Liver (tissue), 9 donors: ENCODE measurements around the gene TPX2. TPM values are rescaled to one million over a fixed set of nuclear protein-coding genes. Genes with fewer than 3 reads are reported as not detected.

Source experiments
- DNase-seq: peaks from one replicate; pipeline ENCODE4 v3.0.0-alpha.2; 2017; ENCODE audit warnings: low spot score
- H3K27ac ChIP-seq, 2 donors: one replicate each; pipeline ENCODE4 v1.7.0; 2013; ENCODE audit warnings: inconsistent platforms in 2 of 2, low read length in 2 of 2, control low read depth in 1 of 2, low read depth in 1 of 2, mild to moderate bottlenecking in 1 of 2
- H3K27me3 ChIP-seq, 4 donors: one replicate each; pipeline versions ENCODE4 v1.6.1 to v1.7.0; 2013; ENCODE audit warnings: low read length in 3 of 4, inconsistent platforms in 1 of 4, mild to moderate bottlenecking in 1 of 4, moderate library complexity in 1 of 4; ENCODE audit not compliant: control insufficient read depth in 4 of 4, insufficient read depth in 4 of 4
- H3K36me3 ChIP-seq, 4 donors: one replicate each; pipeline versions ENCODE4 v1.6.1 to v1.7.0; 2013; ENCODE audit warnings: low read length in 3 of 4, mild to moderate bottlenecking in 3 of 4, low read depth in 1 of 4, moderate library complexity in 1 of 4; ENCODE audit not compliant: control insufficient read depth in 4 of 4, insufficient read depth in 3 of 4
- H3K4me1 ChIP-seq, 4 donors: one replicate each; pipeline versions ENCODE4 v1.6.1 to v1.7.0; 2013; ENCODE audit warnings: low read length in 3 of 4, mild to moderate bottlenecking in 3 of 4, moderate library complexity in 1 of 4; ENCODE audit not compliant: control insufficient read depth in 4 of 4, insufficient read depth in 4 of 4
- H3K4me3 ChIP-seq, 3 donors: one replicate each; pipeline versions ENCODE4 v1.6.1 to v1.7.0; 2013; ENCODE audit warnings: low read length in 3 of 3, control low read depth in 1 of 3, low read depth in 1 of 3, mild to moderate bottlenecking in 1 of 3
- H3K9ac ChIP-seq, 2 donors: one replicate each; pipeline ENCODE4 v1.7.0; 2013; ENCODE audit warnings: low read length in 2 of 2, mild to moderate bottlenecking in 2 of 2, moderate library complexity in 2 of 2, control low read depth in 1 of 2, low read depth in 1 of 2
- H3K9me3 ChIP-seq, 4 donors: one replicate each; pipeline versions ENCODE4 v1.6.1 to v1.7.0; 2013; ENCODE audit warnings: low read length in 3 of 4; ENCODE audit not compliant: control insufficient read depth in 4 of 4
- ATF3 ChIP-seq: IDR thresholded peaks from 2 replicates; pipeline ENCODE4 v1.6.1; 2016; ENCODE audit warnings: antibody characterized with exemption
- EGR1 ChIP-seq, 2 donors: IDR thresholded peaks; 2 replicates each; pipeline ENCODE4 v1.6.1; 2016 to 2018; ENCODE audit warnings: antibody characterized with exemption in 2 of 2, low read depth in 2 of 2
- FOXA1 ChIP-seq: IDR thresholded peaks from 2 replicates; pipeline ENCODE4 v1.6.1; 2016; ENCODE audit warnings: antibody characterized with exemption
- FOXA2 ChIP-seq: IDR thresholded peaks from 2 replicates; pipeline ENCODE4 v1.6.1; 2016; ENCODE audit warnings: antibody characterized with exemption
- GABPA ChIP-seq, 2 donors: IDR thresholded peaks in 1 of 2; conservative IDR thresholded peaks in 1 of 2; 2 replicates each; pipeline ENCODE4 v1.6.1; 2016; ENCODE audit warnings: antibody characterized with exemption in 2 of 2, mild to moderate bottlenecking in 1 of 2, moderate library complexity in 1 of 2
- HNF4A ChIP-seq, 2 donors: conservative IDR thresholded peaks; 2 replicates each; pipeline ENCODE4 v1.6.1; 2016; ENCODE audit warnings: antibody characterized with exemption in 2 of 2, mild to moderate bottlenecking in 2 of 2
- HNF4G ChIP-seq: IDR thresholded peaks from 2 replicates; pipeline ENCODE4 v1.6.1; 2016; ENCODE audit warnings: antibody characterized with exemption
- JUND ChIP-seq, 2 donors: IDR thresholded peaks; 2 replicates each; pipeline ENCODE4 v1.6.1; 2016; ENCODE audit warnings: antibody characterized with exemption in 2 of 2
- MAX ChIP-seq: IDR thresholded peaks from 2 replicates; pipeline ENCODE4 v1.6.1; 2016; ENCODE audit warnings: antibody characterized with exemption
- NR2F2 ChIP-seq: IDR thresholded peaks from 2 replicates; pipeline ENCODE4 v1.6.1; 2016; ENCODE audit warnings: antibody characterized with exemption
- RAD21 ChIP-seq, 2 donors: IDR thresholded peaks; 2 replicates each; pipeline ENCODE4 v1.6.1; 2016; ENCODE audit warnings: antibody characterized with exemption in 2 of 2, mild to moderate bottlenecking in 2 of 2
- RXRA ChIP-seq, 2 donors: IDR thresholded peaks; 2 replicates each; pipeline ENCODE4 v1.6.1; 2017 to 2018; ENCODE audit warnings: antibody characterized with exemption in 2 of 2, mild to moderate bottlenecking in 1 of 2
- SP1 ChIP-seq: IDR thresholded peaks from 2 replicates; pipeline ENCODE4 v1.6.1; 2018; ENCODE audit warnings: antibody characterized with exemption, mild to moderate bottlenecking
- TAF1 ChIP-seq: conservative IDR thresholded peaks from 2 replicates; pipeline ENCODE4 v1.6.1; 2016; ENCODE audit warnings: antibody characterized with exemption, mild to moderate bottlenecking
- YY1 ChIP-seq: IDR thresholded peaks from 2 replicates; pipeline ENCODE4 v1.6.1; 2016; ENCODE audit warnings: antibody characterized with exemption, mild to moderate bottlenecking
- ZBTB33 ChIP-seq: IDR thresholded peaks from 2 replicates; pipeline ENCODE4 v1.6.1; 2016; ENCODE audit warnings: antibody characterized with exemption
- WGBS: extraction: QIAGEN DNeasy Blood & Tissue Kit; methylation state at CpG from one replicate; pipeline ENCODE4 v1.1.7; 2013; 5-methylcytosine and 5-hydroxymethylcytosine counted together
- polyA plus RNA-seq, 2 donors: library from polyadenylated mRNA; stranded (reverse) in 1 of 2; unstranded in 1 of 2; fragments of 200-250 nt in 1 of 2; fragments of >200 nt in 1 of 2; fragmentation: Nextera tagmentation in 1 of 2; extraction: Ambion mirVana in 1 of 2; gene quantifications; one replicate each; pipeline versions ENCODE4 v1.2.1 to v1.2.3, GENCODE V29; 2013 to 2015
- total RNA-seq, 2 donors: library from RNA; depleted of rRNA; stranded (reverse); fragments of >200 nt; gene quantifications; one replicate each; pipeline ENCODE4 v1.2.3, GENCODE V29; 2014
- TF ChIP-seq, protein P1 (sequence below): IDR thresholded peaks from 2 replicates; pipeline ENCODE4 v1.6.1; 2016; ENCODE audit warnings: antibody characterized with exemption, mild to moderate bottlenecking
- TF ChIP-seq, protein P2 (sequence below): fragments of 150-350 bp; IDR thresholded peaks from 2 replicates; pipeline ENCODE4 v1.5.1; 2017; ENCODE audit warnings: improper control_type of control experiment, low read depth, low read length; ENCODE audit not compliant: missing input control
- donor health status: healthy.
- donor health status: healthy.
- donor health status: healthy.
- donor health status: healthy.
- donor health status: healthy.

Gene TPX2
- total and polyA plus RNA-seq, 4 donors = 1.1 to 40.8 (median 2.4) TPM

DNA sequence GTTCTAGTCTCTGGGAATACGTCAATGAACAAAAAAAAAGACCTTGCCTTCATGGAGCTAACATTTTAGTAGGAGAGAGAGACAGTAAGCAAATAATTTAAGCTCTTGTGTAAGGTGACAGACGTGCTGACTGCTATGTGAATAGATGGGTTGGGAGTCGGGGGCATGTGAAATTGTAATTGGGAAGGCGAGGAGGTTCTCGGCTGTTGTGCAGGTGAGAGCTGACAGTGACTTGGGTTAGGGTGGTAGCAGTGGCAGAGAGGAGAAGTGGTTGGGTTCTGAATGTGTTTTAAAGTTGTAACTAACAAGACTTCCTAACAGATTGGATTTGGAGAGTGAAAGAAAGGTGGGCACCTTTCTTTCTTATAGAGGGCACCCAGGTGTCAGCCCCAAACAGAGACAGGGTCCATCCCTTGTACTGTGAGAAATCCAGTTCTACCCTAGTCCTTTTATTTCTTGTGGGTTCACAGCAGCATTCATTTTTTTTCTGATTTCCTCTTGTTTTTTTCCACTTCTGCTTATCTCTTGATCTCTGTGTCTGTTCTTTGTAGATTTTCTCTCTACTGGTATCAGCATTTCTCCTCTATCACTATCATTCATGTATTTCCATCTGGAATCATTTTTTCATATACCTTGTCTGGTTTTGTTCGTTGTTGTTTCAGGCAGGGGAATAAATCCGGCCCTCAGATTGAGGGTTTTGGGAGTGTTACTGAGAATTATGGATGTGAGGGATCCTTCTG, 64.6 kb downstream of the TPX2 start:
- TF ChIP-seq RAD21 (IDR thresholded peaks at IDR 0.05) = no peak
- no peak for TF ChIP-seq JUND (IDR thresholded peaks at IDR 0.05)
- TF ChIP-seq NR2F2 = no peak
- no peak for TF ChIP-seq HNF4G
- no peak for TF ChIP-seq FOXA1
- no peak for TF ChIP-seq HNF4A (conservative IDR thresholded peaks at IDR 0.05)
- TF ChIP-seq FOXA2 = no peak
- no peak for TF ChIP-seq EGR1 (IDR thresholded peaks at IDR 0.05; ENCODE audit: low read depth in 2 of 2)
- no peak for TF ChIP-seq MAX
- TF ChIP-seq, protein P1, sequence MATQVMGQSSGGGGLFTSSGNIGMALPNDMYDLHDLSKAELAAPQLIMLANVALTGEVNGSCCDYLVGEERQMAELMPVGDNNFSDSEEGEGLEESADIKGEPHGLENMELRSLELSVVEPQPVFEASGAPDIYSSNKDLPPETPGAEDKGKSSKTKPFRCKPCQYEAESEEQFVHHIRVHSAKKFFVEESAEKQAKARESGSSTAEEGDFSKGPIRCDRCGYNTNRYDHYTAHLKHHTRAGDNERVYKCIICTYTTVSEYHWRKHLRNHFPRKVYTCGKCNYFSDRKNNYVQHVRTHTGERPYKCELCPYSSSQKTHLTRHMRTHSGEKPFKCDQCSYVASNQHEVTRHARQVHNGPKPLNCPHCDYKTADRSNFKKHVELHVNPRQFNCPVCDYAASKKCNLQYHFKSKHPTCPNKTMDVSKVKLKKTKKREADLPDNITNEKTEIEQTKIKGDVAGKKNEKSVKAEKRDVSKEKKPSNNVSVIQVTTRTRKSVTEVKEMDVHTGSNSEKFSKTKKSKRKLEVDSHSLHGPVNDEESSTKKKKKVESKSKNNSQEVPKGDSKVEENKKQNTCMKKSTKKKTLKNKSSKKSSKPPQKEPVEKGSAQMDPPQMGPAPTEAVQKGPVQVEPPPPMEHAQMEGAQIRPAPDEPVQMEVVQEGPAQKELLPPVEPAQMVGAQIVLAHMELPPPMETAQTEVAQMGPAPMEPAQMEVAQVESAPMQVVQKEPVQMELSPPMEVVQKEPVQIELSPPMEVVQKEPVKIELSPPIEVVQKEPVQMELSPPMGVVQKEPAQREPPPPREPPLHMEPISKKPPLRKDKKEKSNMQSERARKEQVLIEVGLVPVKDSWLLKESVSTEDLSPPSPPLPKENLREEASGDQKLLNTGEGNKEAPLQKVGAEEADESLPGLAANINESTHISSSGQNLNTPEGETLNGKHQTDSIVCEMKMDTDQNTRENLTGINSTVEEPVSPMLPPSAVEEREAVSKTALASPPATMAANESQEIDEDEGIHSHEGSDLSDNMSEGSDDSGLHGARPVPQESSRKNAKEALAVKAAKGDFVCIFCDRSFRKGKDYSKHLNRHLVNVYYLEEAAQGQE = no peak
- TF ChIP-seq TAF1 = no peak
- TF ChIP-seq, protein P2, sequence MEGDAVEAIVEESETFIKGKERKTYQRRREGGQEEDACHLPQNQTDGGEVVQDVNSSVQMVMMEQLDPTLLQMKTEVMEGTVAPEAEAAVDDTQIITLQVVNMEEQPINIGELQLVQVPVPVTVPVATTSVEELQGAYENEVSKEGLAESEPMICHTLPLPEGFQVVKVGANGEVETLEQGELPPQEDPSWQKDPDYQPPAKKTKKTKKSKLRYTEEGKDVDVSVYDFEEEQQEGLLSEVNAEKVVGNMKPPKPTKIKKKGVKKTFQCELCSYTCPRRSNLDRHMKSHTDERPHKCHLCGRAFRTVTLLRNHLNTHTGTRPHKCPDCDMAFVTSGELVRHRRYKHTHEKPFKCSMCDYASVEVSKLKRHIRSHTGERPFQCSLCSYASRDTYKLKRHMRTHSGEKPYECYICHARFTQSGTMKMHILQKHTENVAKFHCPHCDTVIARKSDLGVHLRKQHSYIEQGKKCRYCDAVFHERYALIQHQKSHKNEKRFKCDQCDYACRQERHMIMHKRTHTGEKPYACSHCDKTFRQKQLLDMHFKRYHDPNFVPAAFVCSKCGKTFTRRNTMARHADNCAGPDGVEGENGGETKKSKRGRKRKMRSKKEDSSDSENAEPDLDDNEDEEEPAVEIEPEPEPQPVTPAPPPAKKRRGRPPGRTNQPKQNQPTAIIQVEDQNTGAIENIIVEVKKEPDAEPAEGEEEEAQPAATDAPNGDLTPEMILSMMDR = no peak
- no peak for TF ChIP-seq ZBTB33
- no peak for TF ChIP-seq YY1
- no peak for TF ChIP-seq GABPA (IDR thresholded peaks at IDR 0.05 in 1 of 2, conservative IDR thresholded peaks at IDR 0.05 in 1 of 2)
- TF ChIP-seq SP1 = no peak
- TF ChIP-seq RXRA (IDR thresholded peaks at IDR 0.05) = no peak
- no peak for TF ChIP-seq ATF3
- WGBS = 92% methylated on average over 7 of the region's 7 CpGs

More for the DNA sequence above, 64.6 kb downstream of the TPX2 start:
- no peak overlapping the region for H3K27ac ChIP-seq
- no peaks in the 10 kb centered on the region for H3K27me3 ChIP-seq
- H3K9ac ChIP-seq = no peak overlapping the region
- H3K4me3 ChIP-seq = no peak overlapping the region
- H3K36me3 ChIP-seq = peaks cover 0 to 3% (median 0%) of the 10 kb centered on the region in 4 donors
- DNase-seq = no peak
- H3K4me1 ChIP-seq = no peaks in the 10 kb centered on the region
- H3K9me3 ChIP-seq = no peaks in the 10 kb centered on the region
